Non-pigmented ciliary epithelial cell (primary cell): ENCODE results near the gene RAB39B.
"Not testable (repeated sequence)": the region's sequence is repeated elsewhere in the genome, so short reads cannot be mapped to it uniquely, and the experiment has no call there.

Source experiments
- DNase-seq: peaks from one replicate; pipeline ENCODE4 v3.0.0-alpha.2; 2010; ENCODE audit warnings: low read depth

Gene RAB39B

GRCh38 chrX:155263854-155264628, at the start of gene RAB39B:
RAB39B (minus strand) TSS chrX:155264491; CDS start chrX:155264288, 203 bp downstream.
- peak; percentile 8 for DNase-seq

- DNase-seq = no peak
Observed at GRCh38 chrX:155313766-155314165, 49.5 kb upstream of the RAB39B start.

GRCh38 chrX:155293771-155294170, 29.5 kb upstream of the RAB39B start:
- no peak for DNase-seq

GRCh38 chrX:155279873-155280272, 15.6 kb upstream of the RAB39B start:
- DNase-seq = no peak

GRCh38 chrX:155270969-155271368, 6.7 kb upstream of the RAB39B start:
- DNase-seq = no peak

GRCh38 chrX:155267995-155268394, 3.7 kb upstream of the RAB39B start:
- not testable (repeated sequence) for DNase-seq

GRCh38 chrX:155266439-155266838, 2.1 kb upstream of the RAB39B start:
- no peak for DNase-seq

- no peak for DNase-seq
Observed at GRCh38 chrX:155262970-155263754, 1.1 kb downstream of the RAB39B start.

- no peak for DNase-seq
Observed at GRCh38 chrX:155259752-155260151, 4.5 kb downstream of the RAB39B start.

GRCh38 chrX:155251391-155251790, 12.9 kb downstream of the RAB39B start:
- no peak for DNase-seq

GRCh38 chrX:155247497-155247896, 16.8 kb downstream of the RAB39B start:
- DNase-seq = no peak

GRCh38 chrX:155246748-155247147, 17.5 kb downstream of the RAB39B start:
- DNase-seq = no peak

- DNase-seq = no peak
Observed at GRCh38 chrX:155242300-155242699, 22.0 kb downstream of the RAB39B start.

GRCh38 chrX:155237719-155238118, 26.6 kb downstream of the RAB39B start:
- no peak for DNase-seq

- DNase-seq = no peak
Observed at GRCh38 chrX:155235891-155236290, 28.4 kb downstream of the RAB39B start.

- no peak for DNase-seq
Observed at GRCh38 chrX:155231163-155231562, 33.1 kb downstream of the RAB39B start.

GRCh38 chrX:155225774-155226173, 38.5 kb downstream of the RAB39B start:
- DNase-seq = no peak

- not testable (repeated sequence) for DNase-seq
Observed at GRCh38 chrX:155223746-155224145, 40.5 kb downstream of the RAB39B start.

GRCh38 chrX:155221351-155221750, 42.9 kb downstream of the RAB39B start:
- no peak for DNase-seq

- DNase-seq = no peak
Observed at GRCh38 chrX:155218777-155219176, 45.5 kb downstream of the RAB39B start.

GRCh38 chrX:155216940-155217440, 47.3 kb downstream of the RAB39B start:
- DNase-seq = no peak

GRCh38 chrX:155216179-155216939, 47.9 kb downstream of the RAB39B start, which contains the start of gene VBP1:
VBP1 (plus strand) TSS chrX:155216460; CDS start chrX:155216483, 23 bp downstream.
- DNase-seq = peak; percentile 88
